GM18907 (cell line): ENCODE results near the gene CPNE5.
"Not testable (repeated sequence)": the region's sequence is repeated elsewhere in the genome, so short reads cannot be mapped to it uniquely, and the experiment has no call there.

Experiments used
- ATAC-seq: cut with Tn5 transposase; IDR thresholded peaks from one replicate; pipeline ENCODE4 v1.9.1; 2021; ENCODE audit warnings: mild to moderate bottlenecking, moderate library complexity; ENCODE audit not compliant: unreplicated experiment

Gene CPNE5

DNA sequence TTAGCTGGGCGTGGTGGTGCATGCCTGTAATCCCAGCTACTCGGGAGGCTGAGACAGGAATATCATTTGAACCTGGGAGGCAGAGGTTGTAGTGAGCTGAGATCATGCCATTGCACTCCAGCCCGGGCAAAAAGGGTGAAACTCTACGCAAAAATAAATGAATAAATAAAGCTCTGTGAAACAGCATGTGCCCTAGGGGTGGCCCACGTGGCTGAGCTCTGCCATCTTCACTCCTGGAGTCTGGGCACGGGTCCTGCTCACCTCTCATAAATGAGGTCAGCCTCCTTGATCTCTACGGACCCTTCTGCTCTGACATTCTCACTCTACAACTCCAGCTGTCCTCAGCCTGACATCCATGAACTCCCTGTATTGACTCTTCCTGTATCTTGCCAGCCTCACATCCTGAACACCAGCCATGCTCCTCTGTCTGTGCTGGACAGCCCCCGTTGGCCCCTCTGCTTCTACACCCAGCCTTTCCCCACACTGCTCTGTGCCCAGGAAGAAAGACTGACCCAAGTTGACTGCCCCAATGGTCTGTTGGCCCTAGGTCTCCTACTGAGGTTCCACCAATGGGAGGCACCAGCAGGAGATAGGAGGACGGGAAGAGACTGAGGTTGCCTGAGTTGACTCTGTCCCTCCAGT lies 21.9 kb downstream of the CPNE5 start:
- ATAC-seq, result no peak

DNA sequence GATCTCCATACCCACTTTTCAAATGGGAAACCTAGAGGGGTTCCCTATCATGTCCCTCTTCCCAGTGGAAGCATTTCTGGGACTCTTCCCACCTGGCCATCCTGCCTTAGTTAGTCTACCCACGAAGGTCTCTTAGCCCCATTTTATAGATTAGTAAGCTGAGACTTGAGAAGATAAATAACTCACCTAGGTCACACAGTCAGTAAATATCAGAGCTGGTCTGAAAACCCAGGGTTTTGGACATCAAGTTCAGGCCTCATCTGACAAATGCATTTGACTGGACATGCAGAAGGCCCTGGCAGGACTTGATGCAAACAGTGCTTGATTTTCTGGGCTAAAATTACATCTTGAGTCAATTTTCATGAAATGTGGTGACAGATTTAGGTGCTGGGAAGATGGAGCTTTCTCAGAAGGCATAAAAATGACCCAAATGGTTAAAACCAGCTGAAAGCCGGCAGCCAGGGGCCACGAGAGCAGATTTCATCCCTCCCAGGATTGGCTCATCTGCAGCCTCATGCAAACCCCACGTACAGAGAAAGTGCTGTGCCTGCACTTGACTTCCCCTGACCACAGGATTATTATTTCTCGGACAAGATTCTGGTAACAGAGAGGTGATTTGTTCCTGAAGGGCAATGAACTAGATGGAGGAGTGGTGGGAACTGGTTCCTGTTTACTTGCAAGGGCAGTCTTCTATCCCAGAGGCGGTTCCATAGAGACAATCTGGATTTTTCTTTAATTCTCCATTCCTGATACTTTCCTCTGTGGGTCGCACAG lies 23.1 kb downstream of the CPNE5 start:
- no peak for ATAC-seq

DNA sequence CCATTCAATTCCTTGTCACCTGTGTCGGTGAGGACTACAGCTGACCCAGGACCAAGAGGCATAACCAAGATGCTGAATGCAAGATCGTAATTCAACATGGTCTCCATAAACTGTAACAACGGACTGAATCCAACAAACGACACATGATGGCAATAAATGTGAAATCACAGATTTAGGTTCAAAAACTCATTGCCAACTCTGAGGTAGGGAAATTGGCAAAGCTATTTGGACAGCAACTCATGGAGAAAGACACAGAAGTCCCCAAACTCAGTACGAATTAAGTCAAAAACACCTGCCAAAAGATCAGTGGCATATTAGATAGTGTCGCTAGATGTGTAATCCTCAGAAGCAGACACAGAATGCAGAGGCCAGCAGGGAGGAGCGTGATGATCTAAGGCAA lies 25.0 kb downstream of the CPNE5 start:
- no peak for ATAC-seq

GRCh38 chr6:36813526-36813925 lies 25.7 kb downstream of the CPNE5 start:
- no peak for ATAC-seq

GRCh38 chr6:36813047-36813446 lies 26.2 kb downstream of the CPNE5 start:
- not testable (repeated sequence) for ATAC-seq

DNA sequence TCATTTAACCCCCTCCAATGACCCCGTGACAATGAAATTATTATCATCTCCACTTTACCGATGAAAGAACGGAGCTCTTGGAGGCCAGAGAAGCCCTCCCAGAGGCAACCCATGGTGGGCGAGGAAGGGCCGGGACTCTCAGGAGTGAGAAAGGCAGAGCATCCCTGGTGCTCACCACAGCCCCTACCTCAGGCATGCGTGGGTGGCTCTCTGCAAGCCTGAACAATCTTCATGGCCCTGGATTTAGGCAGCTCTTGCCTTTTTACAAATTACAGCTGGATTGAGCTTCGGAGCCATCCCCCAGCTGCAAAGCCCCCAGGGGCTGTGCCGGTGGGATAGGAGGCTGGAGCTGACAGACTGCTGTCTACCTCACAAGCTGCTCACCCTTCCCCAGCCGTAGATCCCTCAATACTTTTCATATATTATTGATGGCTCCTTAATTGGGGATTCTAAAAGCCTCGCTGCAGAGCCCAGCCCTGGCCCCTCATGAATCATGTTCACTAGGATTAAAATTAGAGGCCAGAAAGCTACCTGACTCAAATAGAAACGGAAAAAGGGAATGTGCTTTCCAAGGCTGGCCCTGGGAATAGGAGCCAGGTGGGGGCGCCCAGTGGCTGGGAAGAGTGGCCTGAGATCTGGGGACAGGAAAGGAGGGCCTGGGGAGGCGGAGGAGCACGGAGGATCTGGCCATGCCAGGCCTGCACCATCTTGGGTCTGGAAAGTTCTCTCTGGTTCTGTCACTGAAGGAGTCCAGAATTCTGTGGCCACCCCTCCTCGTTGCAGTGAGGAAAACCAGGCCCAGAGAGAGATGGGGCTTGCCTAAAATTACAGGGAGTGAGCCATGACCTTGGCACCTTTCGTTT lies 29.1 kb downstream of the CPNE5 start:
- ATAC-seq, result no peak

DNA sequence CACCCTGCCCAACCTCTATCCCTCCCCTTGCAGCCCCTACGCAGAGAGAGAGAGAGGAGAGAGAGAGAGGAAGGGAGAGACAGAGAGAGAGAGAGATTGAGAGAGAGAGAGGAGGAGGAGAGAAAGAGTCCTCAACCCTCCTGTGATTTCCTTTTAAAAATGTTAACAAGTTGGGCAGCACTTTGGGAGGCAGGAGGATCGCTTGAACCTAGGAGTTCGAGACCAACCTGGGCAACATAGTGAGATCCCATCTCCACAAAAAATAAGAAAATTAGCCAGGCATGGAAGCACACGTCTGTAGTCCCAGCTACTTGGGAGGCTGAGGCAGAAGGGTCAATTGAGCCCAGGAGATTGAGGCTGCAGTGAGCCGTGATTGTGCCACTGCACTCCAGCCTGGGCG lies 30.1 kb downstream of the CPNE5 start:
- no peak for ATAC-seq

- ATAC-seq, result no peak
Observed at GRCh38 chr6:36808634-36809033, 30.6 kb downstream of the CPNE5 start.

DNA sequence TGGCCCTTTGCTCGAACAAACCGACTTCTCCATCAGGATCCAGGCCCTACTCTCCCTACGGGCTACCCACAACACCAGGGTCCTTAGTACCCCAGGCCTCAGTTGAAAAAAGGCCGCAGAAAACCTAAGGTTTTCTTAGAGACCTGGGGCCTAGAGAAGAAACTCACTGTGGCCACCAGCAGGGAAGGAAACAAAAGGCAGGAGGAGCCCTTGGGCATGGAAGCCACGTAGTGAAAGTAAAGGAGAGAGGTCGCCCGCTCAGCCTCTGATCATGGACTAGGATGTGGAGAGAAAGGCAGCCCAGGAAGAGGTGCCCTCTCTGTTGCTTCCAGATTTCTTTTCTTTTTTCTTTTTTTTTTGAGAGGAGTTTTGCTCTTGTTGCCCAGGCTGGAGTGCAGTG lies 31.5 kb downstream of the CPNE5 start:
- ATAC-seq, result no peak

GRCh38 chr6:36807143-36807542 lies 32.1 kb downstream of the CPNE5 start:
- ATAC-seq, result no peak

DNA sequence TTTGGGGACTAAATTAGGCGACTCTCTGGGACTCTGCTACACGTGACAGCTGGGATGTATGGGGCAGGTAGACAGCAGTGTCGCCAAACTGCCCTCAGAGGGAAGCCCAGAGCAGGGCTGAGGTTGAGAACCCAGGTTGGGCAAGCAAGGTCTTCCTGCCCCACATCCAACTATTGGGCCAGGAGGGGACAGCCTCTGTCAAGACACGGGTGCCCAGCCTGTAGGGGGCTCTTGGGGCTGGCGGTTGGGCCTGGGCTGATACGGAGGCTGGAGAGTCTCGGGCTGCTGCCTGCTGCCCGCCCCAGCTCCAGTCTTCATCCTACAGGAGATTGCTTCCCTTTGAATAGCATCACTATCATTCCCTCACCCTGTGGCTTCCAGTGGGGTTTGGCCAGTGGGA lies 33.3 kb downstream of the CPNE5 start:
- no peak for ATAC-seq

DNA sequence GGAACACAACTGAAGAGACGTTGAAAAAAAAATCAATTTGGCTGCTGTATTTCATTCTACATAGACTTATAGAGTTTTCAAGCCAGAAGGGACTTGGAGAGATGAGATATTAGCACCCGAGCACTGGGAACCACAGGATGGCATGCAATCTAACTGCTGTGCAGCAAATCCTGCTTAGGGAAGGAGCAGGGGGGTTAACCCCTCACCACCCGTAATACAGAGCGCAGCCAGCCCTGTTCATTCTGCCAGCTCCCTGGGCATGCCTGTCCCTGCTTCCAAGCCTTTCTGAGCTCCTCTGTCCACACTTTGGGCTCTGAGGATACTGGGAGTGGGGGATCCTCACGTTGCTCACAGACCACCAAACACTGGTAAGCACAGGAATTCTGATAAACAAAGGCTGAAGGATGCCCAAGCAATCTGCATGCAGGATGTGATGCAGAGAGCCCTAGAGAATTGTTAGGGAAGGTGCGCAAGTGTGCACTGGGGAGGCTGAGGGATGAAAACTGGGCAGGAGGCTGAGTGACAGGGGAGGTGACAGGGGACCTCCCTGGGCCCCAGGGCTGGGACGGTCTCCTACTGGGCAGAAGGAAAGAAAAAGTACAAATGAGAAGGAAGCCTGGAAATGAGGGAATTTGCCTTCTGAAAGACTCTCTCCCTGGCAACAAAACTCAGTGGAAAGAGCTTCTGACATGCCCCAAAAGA lies 34.0 kb downstream of the CPNE5 start:
- no peak for ATAC-seq

DNA sequence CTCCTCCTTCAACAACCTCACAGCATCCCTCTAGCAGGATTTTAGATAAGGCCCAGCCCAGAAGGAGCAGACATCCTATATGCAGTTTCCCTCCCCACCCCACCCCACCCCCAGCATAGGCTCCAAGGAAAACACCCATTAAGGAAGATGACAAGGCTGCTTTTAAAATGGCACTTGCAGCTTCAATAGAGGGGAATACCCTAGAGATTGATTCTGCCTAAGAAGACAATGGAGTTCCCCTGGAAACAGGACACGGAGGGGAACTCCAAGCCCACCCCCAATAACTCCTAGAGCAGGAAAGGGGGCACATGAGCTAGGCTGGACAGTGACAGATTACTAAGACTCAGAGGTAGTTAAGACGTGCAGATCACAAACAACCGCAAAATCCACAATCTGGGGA lies 34.7 kb downstream of the CPNE5 start:
- no peak for ATAC-seq

GRCh38 chr6:36803908-36804307 lies 35.3 kb downstream of the CPNE5 start:
- no peak for ATAC-seq

- no peak for ATAC-seq
Observed at GRCh38 chr6:36803482-36803881, 35.8 kb downstream of the CPNE5 start.

DNA sequence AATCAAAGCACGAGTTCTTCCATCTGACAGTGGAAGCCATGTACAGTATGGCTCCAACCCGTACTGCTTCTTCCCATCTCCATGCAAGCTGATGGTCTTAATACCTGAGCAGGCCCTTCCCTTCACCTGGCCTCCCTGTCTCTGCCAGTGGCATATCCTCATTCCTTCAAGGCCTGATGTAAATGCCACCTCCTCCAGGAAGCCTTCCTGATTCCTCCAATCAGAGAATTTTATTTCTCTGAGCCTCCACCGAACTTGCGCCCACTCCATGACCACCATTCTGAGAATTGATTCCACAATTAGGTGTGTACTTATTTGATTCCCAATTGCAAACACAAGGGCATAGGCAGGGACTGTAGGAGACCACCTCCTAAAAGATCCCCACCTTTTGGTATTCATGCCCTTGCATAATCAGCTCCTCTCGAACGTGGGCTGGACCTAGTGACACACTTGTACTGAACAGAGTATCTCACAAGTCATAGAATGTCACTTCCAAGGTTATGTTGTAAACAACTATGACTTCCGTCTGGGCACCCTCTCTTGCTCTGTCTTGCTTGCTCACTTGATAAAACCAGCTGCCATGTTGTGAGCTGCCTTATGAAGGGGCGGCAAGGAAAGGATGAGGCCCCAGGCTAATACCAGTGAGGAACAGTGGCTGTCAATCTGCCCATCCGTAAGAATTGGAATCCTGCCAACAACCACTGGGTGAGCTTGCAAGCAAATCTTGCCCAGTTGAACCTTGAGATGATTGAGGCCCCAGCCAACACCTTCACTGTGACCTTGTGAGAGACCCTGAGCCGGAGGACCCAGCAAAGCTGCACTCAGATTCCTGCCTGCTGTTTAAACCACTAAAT lies 38.8 kb downstream of the CPNE5 start:
- ATAC-seq, result no peak

GRCh38 chr6:36798852-36799251 lies 40.4 kb downstream of the CPNE5 start:
- ATAC-seq, result no peak

- no peak for ATAC-seq
Observed at GRCh38 chr6:36797653-36798052, 41.6 kb downstream of the CPNE5 start.

DNA sequence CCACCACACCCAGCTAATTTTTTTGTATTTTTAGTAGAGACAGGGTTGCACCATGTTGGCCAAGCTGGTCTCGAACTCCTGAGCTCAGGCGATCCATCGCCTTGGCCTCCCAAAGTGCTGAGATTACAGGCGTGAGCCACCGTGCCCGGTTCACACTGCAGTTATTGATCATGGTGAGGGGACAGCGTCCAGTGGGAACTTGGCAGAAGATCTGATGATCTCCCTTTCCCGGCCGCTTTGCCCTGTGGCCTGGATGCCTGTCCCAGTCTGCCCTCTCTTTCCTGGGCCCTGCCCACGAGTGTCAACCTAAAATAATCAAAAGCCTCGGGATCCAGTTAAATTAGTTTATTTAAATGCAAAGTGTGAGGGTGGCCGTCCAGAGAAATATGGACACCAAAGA lies 42.2 kb downstream of the CPNE5 start:
- no peak for ATAC-seq

GRCh38 chr6:36794713-36795065 lies 44.6 kb downstream of the CPNE5 start:
- no peak for ATAC-seq
